CD4-positive, alpha-beta T cell (primary cell): ENCODE data around the gene SLC22A24. TPM values are rescaled to one million over a fixed set of nuclear protein-coding genes. Genes with fewer than 3 reads are reported as not detected.

Experiments used
- ATAC-seq: fragments of 200-7000 bp; cut with Tn5 transposase; one replicate; pipeline ENCODE4 v1.10.0; 2022; ENCODE audit warnings: mild to moderate bottlenecking; ENCODE audit not compliant: poor library complexity
- CTCF ChIA-PET: fragments of 350-600 bp; sonication (Branson Sonifier 250); formaldehyde crosslinking; loops from one replicate; lab custom pipeline; 2021; ENCODE audit warnings: antibody characterized with exemption, inconsistent platforms; lab: Charles Lee
- POLR2A ChIA-PET: fragments of 350-600 bp; sonication (Branson Sonifier 250); formaldehyde crosslinking; loops from one replicate; lab custom pipeline; 2021; ENCODE audit warnings: antibody characterized with exemption, inconsistent platforms; lab: Charles Lee
- DNase-seq, 14 experiments: peaks; one replicate each; pipeline ENCODE4 v3.0.0-alpha.2; 2013 to 2020; ENCODE audit warnings: mixed read lengths in 2 of 14
- H3K27ac ChIP-seq, 2 donors: one replicate each; pipeline versions ENCODE4 v1.5.1 to v1.7.0; 2013; ENCODE audit warnings: low read length in 2 of 2, low read depth in 1 of 2, mild to moderate bottlenecking in 1 of 2
- H3K27me3 ChIP-seq, 2 experiments: 1 replicate in 1 of 2; 2 replicates in 1 of 2; pipeline versions ENCODE4 v1.6.1 to v1.7.0; 2013; ENCODE audit warnings: low read length in 2 of 2, control low read depth in 1 of 2, mild to moderate bottlenecking in 1 of 2, moderate library complexity in 1 of 2; ENCODE audit not compliant: insufficient read depth in 2 of 2, control insufficient read depth in 1 of 2
- H3K36me3 ChIP-seq: one replicate; pipeline ENCODE4 v1.6.1; 2013; ENCODE audit warnings: low read length, control low read depth; ENCODE audit not compliant: insufficient read depth
- H3K4me1 ChIP-seq: one replicate; pipeline ENCODE4 v1.6.1; 2013; ENCODE audit warnings: low read length, control low read depth; ENCODE audit not compliant: insufficient read depth
- H3K4me3 ChIP-seq: one replicate; pipeline ENCODE4 v1.5.1; 2013; ENCODE audit warnings: mild to moderate bottlenecking, low read length, moderate library complexity
- H3K9me3 ChIP-seq, 2 experiments: 1 replicate in 1 of 2; 2 replicates in 1 of 2; pipeline versions ENCODE4 v1.6.1 to v1.7.0; 2013; ENCODE audit warnings: low read length in 2 of 2, mild to moderate bottlenecking in 2 of 2, control low read depth in 1 of 2, moderate library complexity in 1 of 2; ENCODE audit not compliant: control insufficient read depth in 1 of 2, insufficient read depth in 1 of 2
- H3K27ac Mint-ChIP-seq: one replicate; pipeline ENCODE4 v1.8.0; 2020; ENCODE audit warnings: mixed read lengths
- H3K27me3 Mint-ChIP-seq: one replicate; pipeline ENCODE4 v1.8.0; 2021; ENCODE audit warnings: mixed read lengths
- H3K36me3 Mint-ChIP-seq: one replicate; pipeline ENCODE4 v1.8.0; 2021; ENCODE audit warnings: low read depth, mixed read lengths
- H3K4me1 Mint-ChIP-seq: one replicate; pipeline ENCODE4 v1.8.0; 2021; ENCODE audit warnings: low read depth, mixed read lengths
- H3K4me3 Mint-ChIP-seq: one replicate; pipeline ENCODE4 v1.8.0; 2020; ENCODE audit warnings: mild to moderate bottlenecking, mixed read lengths
- H3K9me3 Mint-ChIP-seq: one replicate; pipeline ENCODE4 v1.8.0; 2020; ENCODE audit warnings: mixed read lengths
- intact Hi-C, 2 experiments: fragments of 100-400 bp; cut with DNase I in 1 of 2; cut with micrococcal nuclease in 1 of 2; formaldehyde crosslinking; loops; one replicate each; pipeline versions ENCODE4 v1.15.1 to v1.9.0; 2023 to 2025; cut with DNase I, micrococcal nuclease
- total RNA-seq, 174 experiments: library from RNA in 2 of 174; stranded (reverse) in 2 of 174; gene quantifications; one replicate each; pipeline ENCODE4 v1.2.3 and lab custom pipeline; 2021 to 2026
- TF ChIP-seq, protein P1 (sequence below): fragments of 200-600 bp; IDR thresholded peaks from one replicate; pipeline ENCODE4 v1.8.0; 2022; ENCODE audit warnings: antibody characterized with exemption, mild to moderate bottlenecking

Gene SLC22A24
- total RNA-seq, 2 experiments from 2014 or later = not detected

DNA sequence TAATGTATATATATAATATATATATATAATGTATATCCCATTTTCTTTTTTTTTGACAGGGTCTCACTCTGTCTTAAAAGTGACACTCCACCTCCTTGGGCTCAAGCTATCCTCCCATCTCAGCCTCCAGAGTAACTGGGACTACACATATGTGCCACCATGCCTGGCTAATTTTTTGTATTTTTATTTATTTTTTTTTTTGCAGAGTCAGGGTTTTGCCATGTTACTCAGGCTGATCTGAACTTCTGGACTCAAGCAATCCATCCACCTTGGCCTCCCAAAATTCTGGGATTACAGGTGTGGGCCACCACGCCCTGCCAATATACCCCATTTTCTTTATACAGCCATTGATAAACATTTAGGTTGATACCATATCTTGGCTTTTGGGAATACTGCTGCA, 33.9 kb upstream of the SLC22A24 start:
- no peak overlapping the region for H3K27ac ChIP-seq
- CTCF ChIA-PET = no interaction called here
- no peaks in the 10 kb centered on the region for H3K4me1 Mint-ChIP-seq
- H3K4me3 Mint-ChIP-seq = no peak overlapping the region
- H3K9me3 Mint-ChIP-seq = peaks cover 6% of the 10 kb centered on the region
- ATAC-seq (no peak), DNase-seq (no peak)
- H3K27me3 Mint-ChIP-seq = peaks cover 42% of the 10 kb centered on the region
- intact Hi-C loops = no loop called here
- H3K4me3 ChIP-seq = no peak overlapping the region
- H3K27me3 ChIP-seq = peaks cover 3 to 5% of the 10 kb centered on the region in 2 experiments
- TF ChIP-seq, protein P1, sequence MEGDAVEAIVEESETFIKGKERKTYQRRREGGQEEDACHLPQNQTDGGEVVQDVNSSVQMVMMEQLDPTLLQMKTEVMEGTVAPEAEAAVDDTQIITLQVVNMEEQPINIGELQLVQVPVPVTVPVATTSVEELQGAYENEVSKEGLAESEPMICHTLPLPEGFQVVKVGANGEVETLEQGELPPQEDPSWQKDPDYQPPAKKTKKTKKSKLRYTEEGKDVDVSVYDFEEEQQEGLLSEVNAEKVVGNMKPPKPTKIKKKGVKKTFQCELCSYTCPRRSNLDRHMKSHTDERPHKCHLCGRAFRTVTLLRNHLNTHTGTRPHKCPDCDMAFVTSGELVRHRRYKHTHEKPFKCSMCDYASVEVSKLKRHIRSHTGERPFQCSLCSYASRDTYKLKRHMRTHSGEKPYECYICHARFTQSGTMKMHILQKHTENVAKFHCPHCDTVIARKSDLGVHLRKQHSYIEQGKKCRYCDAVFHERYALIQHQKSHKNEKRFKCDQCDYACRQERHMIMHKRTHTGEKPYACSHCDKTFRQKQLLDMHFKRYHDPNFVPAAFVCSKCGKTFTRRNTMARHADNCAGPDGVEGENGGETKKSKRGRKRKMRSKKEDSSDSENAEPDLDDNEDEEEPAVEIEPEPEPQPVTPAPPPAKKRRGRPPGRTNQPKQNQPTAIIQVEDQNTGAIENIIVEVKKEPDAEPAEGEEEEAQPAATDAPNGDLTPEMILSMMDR = no peak
- no peaks in the 10 kb centered on the region for H3K4me1 ChIP-seq
- peaks cover 0 to 8% of the 10 kb centered on the region in 2 experiments for H3K9me3 ChIP-seq
- H3K27ac Mint-ChIP-seq = no peak overlapping the region
- no peaks in the 10 kb centered on the region for H3K36me3 ChIP-seq
- no peaks in the 10 kb centered on the region for H3K36me3 Mint-ChIP-seq
- POLR2A ChIA-PET = no interaction called here

DNA sequence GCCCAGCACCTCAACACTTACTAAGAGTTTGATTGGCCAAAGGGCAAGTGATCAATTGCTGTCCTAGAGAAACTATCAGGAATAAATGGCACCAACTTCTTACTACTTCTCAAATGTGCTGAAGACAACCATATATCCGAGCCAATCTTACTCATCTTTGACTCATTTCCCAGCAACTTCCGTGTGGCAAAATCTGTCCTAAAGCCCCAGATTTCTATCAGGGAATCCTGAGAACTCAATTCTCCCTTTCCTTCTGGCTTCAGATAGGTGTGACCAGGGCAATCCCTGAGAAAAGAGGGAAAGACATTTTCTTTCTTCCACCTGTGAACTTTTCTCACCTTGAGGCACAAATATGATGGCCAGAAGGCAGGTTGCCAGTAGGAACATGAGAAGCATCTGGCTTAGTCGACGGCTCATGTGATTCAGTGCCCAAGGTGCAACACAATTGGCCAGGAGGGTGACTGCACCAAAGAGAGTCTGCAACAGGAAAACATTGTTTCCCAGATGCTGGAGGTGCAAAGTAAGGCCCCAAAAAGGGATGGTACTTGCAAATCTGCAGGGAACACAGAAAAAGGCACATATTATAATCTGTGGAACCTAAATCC, 21.8 kb upstream of the SLC22A24 start:
- Mint-ChIP-seq H3K9me3 (no peaks in the 10 kb centered on the region), H3K27ac (no peak overlapping the region), H3K27me3 (peaks cover 65% of the 10 kb centered on the region), H3K4me1 (no peaks in the 10 kb centered on the region), H3K36me3 (no peaks in the 10 kb centered on the region), H3K4me3 (no peak overlapping the region)
- intact Hi-C loops = no loop called here
- ATAC-seq (no peak), DNase-seq (no peak)
- Histone ChIP-seq H3K4me3 (no peak overlapping the region), H3K27me3 (peaks cover 16 to 37% of the 10 kb centered on the region in 2 experiments), H3K36me3 (no peaks in the 10 kb centered on the region), H3K4me1 (no peaks in the 10 kb centered on the region), H3K27ac (no peak overlapping the region), H3K9me3 (no peaks in the 10 kb centered on the region)
- ChIA-PET POLR2A (no interaction called here), CTCF (no interaction called here)
- TF ChIP-seq, protein P1 = no peak

DNA sequence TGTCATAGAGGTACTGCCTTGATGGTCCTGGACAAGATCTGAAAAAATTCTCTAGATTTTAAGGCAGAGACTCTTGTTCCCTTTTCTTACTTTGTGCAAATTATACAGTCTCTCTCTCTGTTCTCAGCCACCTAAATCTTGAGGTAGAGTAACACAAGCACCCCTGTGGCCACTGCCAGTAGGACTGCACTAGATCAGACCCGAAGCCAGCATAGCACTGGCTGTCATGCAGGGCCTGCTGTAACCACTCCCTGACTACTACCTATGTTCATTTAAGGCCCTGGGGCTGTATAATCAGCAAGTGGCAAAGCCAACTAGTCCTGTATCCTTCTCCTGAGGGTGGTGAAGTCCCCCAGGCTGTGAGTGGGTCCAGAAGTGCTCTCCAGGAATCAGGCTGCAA, 11.8 kb upstream of the SLC22A24 start:
- TF ChIP-seq, protein P1 = no peak
- H3K4me3 Mint-ChIP-seq = no peak overlapping the region
- DNase-seq (no peak), ATAC-seq (no peak)
- POLR2A ChIA-PET = no interaction called here
- no peaks in the 10 kb centered on the region for H3K4me1 Mint-ChIP-seq
- no peak overlapping the region for H3K27ac Mint-ChIP-seq
- no peaks in the 10 kb centered on the region for H3K9me3 Mint-ChIP-seq
- peaks cover 74% of the 10 kb centered on the region for H3K27me3 Mint-ChIP-seq
- CTCF ChIA-PET = no interaction called here
- Histone ChIP-seq H3K4me3 (no peak overlapping the region), H3K9me3 (no peaks in the 10 kb centered on the region), H3K4me1 (no peaks in the 10 kb centered on the region), H3K36me3 (no peaks in the 10 kb centered on the region), H3K27me3 (peaks cover 10 to 11% of the 10 kb centered on the region in 2 experiments), H3K27ac (no peak overlapping the region)
- intact Hi-C loops = no loop called here
- H3K36me3 Mint-ChIP-seq = no peaks in the 10 kb centered on the region
